ENCODE data around the gene CSTF2T. TPM values are rescaled to one million over a fixed set of nuclear protein-coding genes. Genes with fewer than 3 reads are reported as not detected.

Gene CSTF2T
- total and polyA plus RNA-seq, 3 donors from 2014 or later, result 15.6 to 21.8 (median 19.0) TPM

DNA sequence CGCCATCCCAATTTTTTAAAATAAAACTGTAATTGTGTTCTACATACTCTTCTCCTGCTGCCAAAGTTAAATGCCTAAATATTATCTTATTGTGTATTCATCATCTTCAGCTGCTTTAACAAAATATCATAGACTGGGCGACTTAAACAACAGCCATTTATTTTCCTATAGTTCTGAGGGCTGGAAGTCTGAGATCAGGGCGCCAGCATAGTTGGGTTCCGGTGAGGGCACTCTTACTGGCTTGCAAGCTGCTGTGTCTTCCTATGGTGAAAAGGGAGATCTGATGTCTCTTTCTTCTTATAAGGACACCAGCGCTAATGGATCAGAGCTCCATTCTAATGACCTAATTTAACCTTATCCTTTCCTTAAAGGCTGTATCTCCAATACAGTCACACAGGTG lies 30.4 kb downstream of the CSTF2T start:
- Histone ChIP-seq H3K27ac (no peak overlapping the region), H3K4me1 (no peaks in the 10 kb centered on the region), H3K9me3 (no peaks in the 10 kb centered on the region), H3K36me3 (ENCODE audit: low read depth, missing control alignments) (no peaks in the 10 kb centered on the region), H3K4me3 (no peak overlapping the region), H3K27me3 (no peaks in the 10 kb centered on the region)
- 93 to 95% methylated on average over 5 of the region's 5 CpGs for WGBS, 2 donors
- TF ChIP-seq, protein P1, sequence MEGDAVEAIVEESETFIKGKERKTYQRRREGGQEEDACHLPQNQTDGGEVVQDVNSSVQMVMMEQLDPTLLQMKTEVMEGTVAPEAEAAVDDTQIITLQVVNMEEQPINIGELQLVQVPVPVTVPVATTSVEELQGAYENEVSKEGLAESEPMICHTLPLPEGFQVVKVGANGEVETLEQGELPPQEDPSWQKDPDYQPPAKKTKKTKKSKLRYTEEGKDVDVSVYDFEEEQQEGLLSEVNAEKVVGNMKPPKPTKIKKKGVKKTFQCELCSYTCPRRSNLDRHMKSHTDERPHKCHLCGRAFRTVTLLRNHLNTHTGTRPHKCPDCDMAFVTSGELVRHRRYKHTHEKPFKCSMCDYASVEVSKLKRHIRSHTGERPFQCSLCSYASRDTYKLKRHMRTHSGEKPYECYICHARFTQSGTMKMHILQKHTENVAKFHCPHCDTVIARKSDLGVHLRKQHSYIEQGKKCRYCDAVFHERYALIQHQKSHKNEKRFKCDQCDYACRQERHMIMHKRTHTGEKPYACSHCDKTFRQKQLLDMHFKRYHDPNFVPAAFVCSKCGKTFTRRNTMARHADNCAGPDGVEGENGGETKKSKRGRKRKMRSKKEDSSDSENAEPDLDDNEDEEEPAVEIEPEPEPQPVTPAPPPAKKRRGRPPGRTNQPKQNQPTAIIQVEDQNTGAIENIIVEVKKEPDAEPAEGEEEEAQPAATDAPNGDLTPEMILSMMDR (IDR thresholded peaks at IDR 0.05), result no peak
- no peak for TF ChIP-seq POLR2A (IDR thresholded peaks at IDR 0.05)
- intact Hi-C loops (cut with DNase I; ENCODE audit: low total_unique reads), result no loop called here
- no peak for DNase-seq

DNA sequence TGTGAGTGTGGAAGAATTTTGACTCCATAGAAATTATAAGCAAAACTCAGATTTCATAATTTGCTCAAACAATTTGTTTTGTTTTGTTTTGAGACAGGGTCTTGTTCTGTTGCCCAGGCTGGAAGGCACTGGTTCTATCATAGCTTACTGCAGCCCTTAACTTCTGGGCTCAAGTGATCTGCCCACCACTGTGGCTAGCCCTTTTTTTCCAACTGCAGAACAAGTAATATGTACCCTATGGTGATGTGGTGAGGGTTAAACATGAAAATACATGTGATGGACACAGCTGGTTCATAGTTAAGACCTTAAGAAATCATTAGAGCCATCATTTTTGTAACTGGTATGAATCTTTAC lies 31.1 kb downstream of the CSTF2T start:
- TF ChIP-seq, protein P1 (IDR thresholded peaks at IDR 0.05), result no peak
- TF ChIP-seq POLR2A (IDR thresholded peaks at IDR 0.05), result no peak
- no peaks in the 10 kb centered on the region for H3K4me1 ChIP-seq
- no peaks in the 10 kb centered on the region for H3K27me3 ChIP-seq
- no peak for DNase-seq
- no peaks in the 10 kb centered on the region for H3K36me3 ChIP-seq (ENCODE audit: low read depth, missing control alignments)
- H3K4me3 ChIP-seq, result no peak overlapping the region
- H3K27ac ChIP-seq, result no peak overlapping the region
- intact Hi-C loops (cut with DNase I; ENCODE audit: low total_unique reads), result no loop called here
- no peaks in the 10 kb centered on the region for H3K9me3 ChIP-seq

DNA sequence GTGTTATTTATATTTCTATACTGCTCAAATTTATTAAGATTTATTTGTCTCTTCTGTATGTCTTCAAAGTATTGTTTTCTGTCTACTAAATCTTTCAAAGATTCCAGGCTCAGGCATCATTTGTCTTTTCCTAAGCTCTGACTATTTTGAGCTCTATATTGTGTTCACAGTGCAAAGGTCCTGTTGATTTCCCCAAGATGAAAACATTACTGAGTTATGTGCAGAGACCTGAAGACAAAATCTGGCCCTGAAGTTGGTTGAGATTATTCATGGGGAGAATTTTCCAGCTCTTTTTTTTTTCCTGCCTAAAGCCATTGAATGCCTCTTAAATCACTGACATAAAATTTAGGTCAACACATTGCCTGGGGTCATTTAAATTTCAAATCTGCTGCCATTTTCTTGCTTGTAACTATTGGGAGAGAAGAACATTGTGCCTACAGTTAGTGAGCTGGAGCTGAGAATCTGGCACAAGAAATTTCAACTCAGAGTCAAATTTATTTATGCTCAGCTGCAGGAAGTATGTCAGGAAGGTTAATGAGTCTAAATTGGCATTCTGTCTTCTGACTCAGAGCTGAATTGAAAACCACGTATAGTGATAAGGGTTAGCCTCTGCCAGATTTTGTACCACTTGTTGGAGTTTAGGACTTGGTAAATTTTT lies 31.6 kb downstream of the CSTF2T start:
- Histone ChIP-seq H3K27ac (no peak overlapping the region), H3K36me3 (ENCODE audit: low read depth, missing control alignments) (no peaks in the 10 kb centered on the region), H3K27me3 (no peaks in the 10 kb centered on the region), H3K4me1 (no peaks in the 10 kb centered on the region), H3K4me3 (no peak overlapping the region), H3K9me3 (no peaks in the 10 kb centered on the region)
- TF ChIP-seq, protein P1 (IDR thresholded peaks at IDR 0.05), result no peak
- no peak for TF ChIP-seq POLR2A (IDR thresholded peaks at IDR 0.05)
- intact Hi-C loops (cut with DNase I; ENCODE audit: low total_unique reads), result no loop called here
- WGBS, 2 donors, result 32 to 50% methylated on average over 1 of the region's 1 CpG
- DNase-seq, result no peak

DNA sequence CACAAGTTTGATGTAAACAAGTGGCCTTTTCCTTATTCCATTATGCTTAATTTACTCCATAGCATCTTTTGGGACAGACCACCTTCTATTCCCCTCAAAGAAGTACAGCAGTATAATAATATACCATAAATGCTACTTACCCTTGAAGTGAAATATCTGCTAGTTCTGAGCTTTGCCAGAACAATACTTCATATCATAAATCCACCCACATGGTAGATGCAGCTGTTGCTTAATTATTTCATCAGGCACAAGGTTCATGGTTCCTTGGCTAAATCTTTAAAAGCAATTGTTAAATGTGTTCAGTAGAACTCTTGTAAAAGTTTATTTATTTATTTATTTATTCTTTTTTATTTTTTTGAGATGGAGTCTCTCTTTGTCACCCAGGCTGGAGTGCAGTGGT lies 32.9 kb downstream of the CSTF2T start:
- H3K27ac ChIP-seq, result no peak overlapping the region
- intact Hi-C loops (cut with DNase I; ENCODE audit: low total_unique reads), result no loop called here
- no peak overlapping the region for H3K4me3 ChIP-seq
- TF ChIP-seq, protein P1 (IDR thresholded peaks at IDR 0.05), result no peak
- TF ChIP-seq POLR2A (IDR thresholded peaks at IDR 0.05), result no peak
- no peaks in the 10 kb centered on the region for H3K27me3 ChIP-seq
- H3K36me3 ChIP-seq (ENCODE audit: low read depth, missing control alignments), result no peaks in the 10 kb centered on the region
- no peak for DNase-seq
- no peaks in the 10 kb centered on the region for H3K9me3 ChIP-seq
- no peaks in the 10 kb centered on the region for H3K4me1 ChIP-seq

DNA sequence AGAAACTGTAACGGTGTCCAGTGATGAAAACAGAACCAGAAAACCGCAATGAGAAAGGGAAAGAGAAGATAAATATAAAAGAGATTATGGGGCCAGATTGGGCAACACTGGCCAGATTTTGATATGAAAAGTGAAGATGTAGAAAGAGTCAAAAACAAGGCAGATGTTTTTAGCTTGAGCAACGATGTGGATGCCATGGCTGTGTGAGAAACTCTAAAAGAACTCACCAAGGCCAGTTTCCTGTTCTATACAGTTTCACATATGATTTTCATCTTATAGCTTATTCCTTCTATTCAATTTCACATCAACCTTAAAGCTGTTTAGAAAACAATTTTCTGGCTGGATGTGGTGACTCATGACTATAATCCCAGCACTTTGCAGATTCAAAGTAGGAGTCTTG lies 36.3 kb downstream of the CSTF2T start:
- TF ChIP-seq, protein P1 (IDR thresholded peaks at IDR 0.05), result no peak
- TF ChIP-seq POLR2A (IDR thresholded peaks at IDR 0.05), result no peak
- Histone ChIP-seq H3K36me3 (ENCODE audit: low read depth, missing control alignments) (no peaks in the 10 kb centered on the region), H3K27me3 (no peaks in the 10 kb centered on the region), H3K27ac (no peak overlapping the region), H3K4me3 (no peak overlapping the region), H3K9me3 (no peaks in the 10 kb centered on the region), H3K4me1 (no peaks in the 10 kb centered on the region)
- intact Hi-C loops (cut with DNase I; ENCODE audit: low total_unique reads), result no loop called here
- no peak for DNase-seq
- WGBS, 2 donors, result 93 to 95% methylated on average over 3 of the region's 3 CpGs

Measured in testis (tissue), 3 donors.